HG02642 (cell line): ENCODE results near the gene FLRT1.

Source experiments
- ATAC-seq: cut with Tn5 transposase; IDR thresholded peaks from one replicate; pipeline ENCODE4 v1.9.1; 2021; ENCODE audit warnings: mild to moderate bottlenecking; ENCODE audit not compliant: unreplicated experiment, poor library complexity

Gene FLRT1, protein sequence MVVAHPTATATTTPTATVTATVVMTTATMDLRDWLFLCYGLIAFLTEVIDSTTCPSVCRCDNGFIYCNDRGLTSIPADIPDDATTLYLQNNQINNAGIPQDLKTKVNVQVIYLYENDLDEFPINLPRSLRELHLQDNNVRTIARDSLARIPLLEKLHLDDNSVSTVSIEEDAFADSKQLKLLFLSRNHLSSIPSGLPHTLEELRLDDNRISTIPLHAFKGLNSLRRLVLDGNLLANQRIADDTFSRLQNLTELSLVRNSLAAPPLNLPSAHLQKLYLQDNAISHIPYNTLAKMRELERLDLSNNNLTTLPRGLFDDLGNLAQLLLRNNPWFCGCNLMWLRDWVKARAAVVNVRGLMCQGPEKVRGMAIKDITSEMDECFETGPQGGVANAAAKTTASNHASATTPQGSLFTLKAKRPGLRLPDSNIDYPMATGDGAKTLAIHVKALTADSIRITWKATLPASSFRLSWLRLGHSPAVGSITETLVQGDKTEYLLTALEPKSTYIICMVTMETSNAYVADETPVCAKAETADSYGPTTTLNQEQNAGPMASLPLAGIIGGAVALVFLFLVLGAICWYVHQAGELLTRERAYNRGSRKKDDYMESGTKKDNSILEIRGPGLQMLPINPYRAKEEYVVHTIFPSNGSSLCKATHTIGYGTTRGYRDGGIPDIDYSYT

DNA sequence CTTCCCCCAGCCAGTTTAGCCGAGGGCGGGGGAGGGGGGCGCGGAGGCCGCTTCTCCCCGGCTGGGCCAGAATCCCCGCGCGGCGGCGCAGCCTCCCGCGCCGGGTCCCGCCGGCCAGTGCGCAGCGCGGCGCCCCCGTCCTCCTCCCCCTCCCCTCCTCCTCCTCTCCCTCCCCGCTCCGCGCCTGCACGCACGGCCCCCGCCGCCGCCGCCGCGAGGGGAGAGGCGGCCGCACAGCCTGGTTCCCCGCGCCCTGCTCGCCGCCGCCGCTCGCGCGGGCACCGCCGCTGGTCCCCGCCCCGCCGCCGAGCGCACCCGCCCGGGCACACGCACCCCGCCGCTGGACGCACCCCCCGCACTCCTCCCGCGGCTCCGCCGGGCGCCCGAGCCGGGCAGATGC lies at the start of gene FLRT1:
FLRT1 (plus strand) TSS at position 356 of the 400 bp plus-strand sequence. CDS start 80,337 bp downstream, outside the sequence.
- ATAC-seq = no peak

DNA sequence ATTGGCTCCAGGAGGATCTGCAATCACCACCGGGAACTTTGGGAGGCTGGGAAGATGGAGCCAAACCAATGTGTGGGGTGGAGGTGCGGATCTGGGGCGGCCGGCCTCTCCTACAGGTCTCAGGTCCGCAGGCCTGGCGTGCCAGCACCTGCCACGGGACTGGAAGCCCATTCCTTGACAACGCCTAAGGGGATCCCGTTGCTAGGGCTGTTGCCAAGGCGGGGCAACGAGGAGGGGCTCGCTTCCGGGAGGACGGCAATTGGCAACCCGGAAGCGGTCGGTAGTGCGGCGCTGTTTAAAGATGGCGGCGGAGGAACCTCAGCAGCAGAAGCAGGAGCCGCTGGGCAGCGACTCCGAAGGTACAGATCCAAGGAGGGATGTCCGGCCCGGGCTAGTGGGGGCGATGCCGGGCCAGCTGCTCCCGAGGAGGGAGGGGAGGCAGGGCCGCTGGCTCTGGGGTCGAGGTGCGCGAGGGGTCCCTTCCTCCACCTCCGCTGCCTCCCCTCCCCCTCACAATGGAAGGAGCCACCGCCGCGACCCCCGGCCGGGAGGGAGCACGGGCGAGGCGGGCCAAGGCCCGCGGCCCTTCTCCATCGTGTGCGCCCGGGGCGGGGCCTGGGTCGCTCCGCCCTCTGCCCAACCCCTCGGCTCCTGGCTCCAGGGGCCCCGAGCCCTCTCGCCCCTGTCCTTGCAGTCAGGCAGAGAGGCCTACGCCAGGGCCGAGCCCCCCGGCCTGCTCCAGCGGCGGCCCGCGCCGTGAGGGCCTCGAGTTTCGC lies 49.4 kb upstream of the FLRT1 start, which contains the start of gene OTUB1:
OTUB1 (plus strand) TSS at position 283 of the 776 bp plus-strand sequence; CDS start at position 302, 19 bp downstream.
- ATAC-seq = peak; percentile 91

DNA sequence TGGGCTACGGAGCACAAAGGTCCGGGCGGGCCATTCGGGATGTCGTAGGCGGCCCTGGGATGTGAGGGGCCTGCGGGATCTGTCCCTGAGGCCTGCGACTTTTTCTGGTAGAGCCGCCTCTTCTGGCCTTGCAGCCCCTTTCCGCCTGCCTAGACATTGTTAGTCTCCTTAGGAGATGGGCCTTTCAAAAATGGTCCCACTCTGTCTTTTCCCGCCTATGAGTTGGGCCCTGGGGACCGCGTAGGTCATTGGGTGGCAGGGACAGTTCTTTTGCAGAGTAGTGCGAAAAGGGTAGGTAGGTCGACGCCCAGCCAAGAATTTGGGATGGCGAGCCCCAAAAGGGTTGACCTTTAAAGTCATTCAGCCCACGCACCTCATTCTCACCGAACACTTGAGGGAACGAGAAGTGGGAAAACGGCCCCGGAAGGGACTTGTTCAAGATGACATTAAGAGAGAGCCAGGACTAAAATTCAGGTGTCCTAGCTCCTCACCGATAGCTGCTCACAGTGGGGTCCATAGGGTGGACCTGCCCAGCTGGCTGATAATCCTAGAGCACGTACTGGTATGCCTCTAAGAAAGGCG lies 48.7 kb upstream of the FLRT1 start:
- ATAC-seq = no peak

DNA sequence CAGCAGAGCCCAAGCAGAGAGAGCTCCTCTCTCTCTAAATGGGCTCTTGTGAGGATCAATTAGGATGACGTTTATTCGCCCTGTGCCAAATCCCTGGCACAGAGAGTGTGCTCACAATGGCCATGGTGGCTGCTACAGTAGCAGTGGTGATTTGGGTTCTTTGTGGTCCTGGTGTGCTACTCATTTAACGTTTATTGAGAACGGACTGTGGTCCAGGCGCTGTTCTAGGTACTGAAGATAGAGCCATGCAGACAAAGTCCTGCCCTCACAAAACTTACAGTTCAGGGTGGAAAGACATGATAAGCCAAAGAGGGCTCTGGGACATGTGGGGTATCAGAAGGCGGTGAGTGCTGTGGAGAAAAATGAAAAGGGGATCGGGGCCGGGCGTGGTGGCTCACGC lies 44.2 kb upstream of the FLRT1 start:
- ATAC-seq = no peak

DNA sequence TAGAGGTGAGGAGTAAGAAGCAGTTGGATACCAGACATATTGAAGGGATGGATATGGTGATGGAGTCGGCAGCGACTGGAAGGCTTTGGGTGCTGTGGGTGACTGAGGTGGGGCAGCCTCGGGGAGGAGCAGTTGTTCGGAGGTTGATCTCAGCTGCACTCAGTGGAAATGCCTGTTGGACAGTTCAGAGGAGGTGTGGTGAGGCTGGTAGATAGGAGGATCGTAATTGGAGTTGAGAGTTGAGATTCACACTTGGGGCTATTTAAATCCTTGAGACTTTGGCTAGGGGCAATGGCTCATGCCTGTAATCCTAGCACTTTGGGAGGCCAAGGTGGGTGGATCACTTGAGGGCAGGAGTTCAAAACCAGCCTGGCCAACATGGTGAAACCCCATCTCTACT lies 42.6 kb upstream of the FLRT1 start:
- ATAC-seq = no peak

DNA sequence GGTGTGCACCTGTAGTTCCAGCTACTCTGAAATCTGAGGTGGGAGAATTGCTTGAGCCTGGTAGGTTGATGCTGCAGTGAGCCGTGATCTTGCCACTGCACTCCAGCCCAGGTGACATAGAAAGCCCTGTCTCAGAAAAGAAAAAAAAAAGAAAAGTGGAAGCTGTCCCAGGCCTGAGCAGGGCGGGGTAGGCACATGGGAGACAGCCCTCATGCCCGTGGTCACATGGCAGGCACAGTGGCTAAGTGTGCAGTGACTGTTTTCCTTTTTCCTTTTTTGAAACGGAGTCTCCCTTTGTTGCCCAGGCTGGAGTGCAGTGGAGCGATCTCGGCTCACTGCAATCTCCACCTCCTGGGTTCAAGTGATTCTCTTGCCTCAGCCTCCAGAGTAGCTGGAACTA lies 41.7 kb upstream of the FLRT1 start:
- ATAC-seq = no peak

DNA sequence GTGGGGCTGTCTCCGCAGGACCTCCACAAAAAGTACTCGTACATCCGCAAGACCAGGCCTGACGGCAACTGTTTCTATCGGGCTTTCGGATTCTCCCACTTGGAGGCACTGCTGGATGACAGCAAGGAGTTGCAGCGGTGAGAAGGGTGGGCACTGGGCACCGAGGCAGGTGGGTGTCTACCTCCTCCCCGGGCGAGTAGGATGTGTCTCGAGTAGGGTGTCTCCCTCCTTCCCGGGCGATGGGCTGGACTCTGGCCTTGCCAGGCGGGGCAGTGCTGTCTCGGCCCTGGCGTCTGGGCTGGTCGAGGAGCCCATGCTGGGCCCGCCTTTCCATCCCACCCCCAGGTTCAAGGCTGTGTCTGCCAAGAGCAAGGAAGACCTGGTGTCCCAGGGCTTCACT lies 39.2 kb upstream of the FLRT1 start:
- ATAC-seq = no peak

DNA sequence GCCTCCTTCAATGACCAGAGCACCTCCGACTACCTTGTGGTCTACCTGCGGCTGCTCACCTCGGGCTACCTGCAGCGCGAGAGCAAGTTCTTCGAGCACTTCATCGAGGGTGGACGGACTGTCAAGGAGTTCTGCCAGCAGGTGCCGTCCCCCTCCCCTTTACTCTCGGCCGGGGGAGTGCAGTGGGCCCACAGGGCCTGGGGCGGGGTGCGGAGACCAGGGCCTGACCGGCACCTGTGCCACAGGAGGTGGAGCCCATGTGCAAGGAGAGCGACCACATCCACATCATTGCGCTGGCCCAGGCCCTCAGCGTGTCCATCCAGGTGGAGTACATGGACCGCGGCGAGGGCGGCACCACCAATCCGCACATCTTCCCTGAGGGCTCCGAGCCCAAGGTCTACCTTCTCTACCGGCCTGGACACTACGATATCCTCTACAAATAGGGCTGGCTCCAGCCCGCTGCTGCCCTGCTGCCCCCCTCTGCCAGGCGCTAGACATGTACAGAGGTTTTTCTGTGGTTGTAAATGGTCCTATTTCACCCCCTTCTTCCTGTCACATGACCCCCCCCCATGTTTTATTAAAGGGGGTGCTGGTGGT lies 38.5 kb upstream of the FLRT1 start:
- ATAC-seq = no peak

DNA sequence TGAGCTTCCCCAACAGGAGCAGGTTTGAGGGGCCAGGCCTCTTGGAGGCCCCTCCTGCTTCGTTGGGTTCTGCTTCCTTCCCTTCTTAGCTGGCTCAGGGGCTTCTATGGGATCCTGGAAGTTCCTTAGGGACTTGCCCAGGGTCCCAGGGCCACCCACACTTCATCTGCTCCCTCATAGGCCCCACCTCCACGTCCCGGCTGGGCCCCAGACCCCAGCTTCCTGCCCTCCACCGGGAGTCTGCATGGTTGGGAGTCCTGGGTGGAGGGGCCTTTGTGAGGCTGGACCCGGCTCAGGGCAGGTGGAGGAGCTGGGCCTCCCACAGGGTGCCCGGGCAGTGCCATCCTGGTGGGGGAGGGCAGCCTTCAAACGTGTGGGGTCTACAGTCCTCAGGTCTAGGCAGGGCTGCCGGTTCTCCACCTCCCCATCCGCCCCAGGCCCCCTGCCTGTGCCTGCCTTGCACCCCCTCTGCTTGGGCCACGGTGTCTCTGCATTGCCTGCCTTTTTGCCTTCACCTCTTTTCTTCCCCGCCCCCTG lies 37.9 kb upstream of the FLRT1 start:
- no peak for ATAC-seq

DNA sequence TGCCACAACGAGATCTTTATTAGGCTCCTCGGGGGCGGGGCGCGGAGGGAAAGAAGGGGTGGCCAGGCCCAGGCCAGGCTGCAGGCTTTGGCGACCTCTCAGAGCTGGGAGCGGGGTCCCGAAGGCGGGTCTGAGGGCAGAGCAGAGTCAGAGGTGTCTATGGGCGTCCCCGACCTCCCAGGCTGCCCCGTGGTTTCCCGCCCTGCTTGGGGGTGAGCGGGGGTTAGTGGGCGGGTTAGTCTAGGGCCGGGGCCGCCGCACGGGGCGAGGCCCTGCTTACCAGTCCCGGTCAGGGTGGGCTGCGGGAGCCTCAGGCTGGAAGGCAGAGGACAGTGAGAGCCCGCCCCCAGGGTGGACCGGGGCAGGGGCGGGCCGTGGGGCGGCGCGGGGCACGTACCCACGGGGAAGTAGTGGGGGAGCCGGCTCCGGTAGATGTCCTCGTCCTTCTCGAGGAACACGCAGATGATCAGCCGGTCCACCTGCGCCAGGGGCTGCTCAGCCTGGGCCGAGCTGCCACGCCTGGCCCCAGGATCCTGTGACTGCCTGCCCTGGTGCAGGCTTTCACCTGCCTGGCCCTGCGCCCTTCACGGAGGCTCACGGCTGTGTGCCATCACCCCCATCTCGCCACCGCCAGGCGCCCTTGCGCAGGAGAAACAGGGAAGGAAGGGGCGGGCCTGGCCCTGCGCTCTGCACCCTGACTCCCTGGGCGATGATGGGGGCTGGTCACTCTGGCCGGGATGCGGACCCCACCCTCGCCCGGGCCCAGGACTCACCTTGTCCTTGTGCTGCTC lies 37.0 kb upstream of the FLRT1 start:
- ATAC-seq = no peak

DNA sequence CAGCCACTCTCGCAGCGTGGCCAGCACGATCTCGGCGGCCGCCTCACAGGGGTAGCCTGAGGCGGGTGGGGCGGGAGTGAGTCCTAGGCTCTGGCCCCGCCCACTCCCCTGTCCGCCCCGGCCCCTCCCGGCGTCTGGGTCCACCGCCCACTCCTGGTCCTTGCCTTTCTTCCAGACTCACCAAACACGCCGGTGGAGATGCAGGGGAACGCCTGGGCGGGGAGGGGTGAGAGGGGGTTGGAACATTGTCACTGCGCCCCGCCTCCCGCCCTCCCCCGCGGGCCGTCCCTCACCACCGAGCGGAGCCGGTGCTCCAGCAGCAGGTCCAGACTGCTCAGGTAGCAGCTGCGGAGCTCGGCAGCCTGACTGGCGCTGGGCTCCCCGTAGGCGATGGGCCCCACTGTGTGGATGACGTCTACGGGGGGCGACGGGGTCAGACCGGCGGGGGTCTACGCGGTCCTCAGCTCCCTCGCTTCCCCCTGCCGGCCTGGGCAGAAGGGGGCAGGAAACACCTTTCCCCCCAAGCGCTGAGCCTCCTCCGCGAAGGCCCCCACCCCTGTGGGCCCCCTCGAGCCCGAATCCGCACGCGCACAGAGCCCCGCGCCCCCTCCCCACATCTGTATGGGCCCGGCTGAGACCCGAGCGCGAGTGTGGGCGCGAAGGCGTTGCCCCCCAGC lies 36.2 kb upstream of the FLRT1 start:
- ATAC-seq = peak; percentile 32

DNA sequence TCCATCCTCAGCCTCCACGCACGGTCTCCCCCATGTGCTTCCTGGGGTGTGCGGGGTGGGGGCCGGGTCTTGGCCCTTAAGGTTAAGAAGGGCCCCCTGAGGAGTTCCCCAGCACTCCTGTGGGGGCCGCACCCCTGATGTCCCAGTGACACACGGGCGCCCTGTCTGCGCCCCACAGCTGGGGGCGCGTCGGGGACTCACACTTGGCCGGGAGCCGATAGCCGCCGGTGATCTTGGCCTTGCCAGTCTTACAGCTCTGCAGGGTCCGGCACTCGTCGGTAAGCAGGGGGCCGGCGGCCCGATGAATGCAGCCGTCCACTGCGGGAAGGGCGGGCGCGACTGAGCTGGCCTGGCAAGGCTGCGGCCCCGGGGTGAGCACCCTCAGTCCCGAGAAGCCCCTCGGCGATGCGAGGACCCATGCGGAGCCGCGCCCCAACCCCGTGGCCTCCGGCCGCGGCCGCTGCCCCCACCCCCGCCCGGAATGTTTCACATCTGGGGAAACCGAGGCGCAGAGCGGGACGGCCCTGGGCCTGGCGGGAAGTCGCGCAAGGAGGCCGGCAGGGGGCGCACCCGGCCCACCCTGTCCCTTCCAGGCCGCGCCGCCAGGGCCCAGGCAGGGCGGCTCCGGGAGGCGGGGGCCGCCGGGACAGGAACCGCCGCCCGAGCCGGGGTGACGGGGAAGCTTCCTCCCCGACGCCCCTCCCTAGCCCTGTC lies 35.5 kb upstream of the FLRT1 start:
- peak; percentile 52 for ATAC-seq

DNA sequence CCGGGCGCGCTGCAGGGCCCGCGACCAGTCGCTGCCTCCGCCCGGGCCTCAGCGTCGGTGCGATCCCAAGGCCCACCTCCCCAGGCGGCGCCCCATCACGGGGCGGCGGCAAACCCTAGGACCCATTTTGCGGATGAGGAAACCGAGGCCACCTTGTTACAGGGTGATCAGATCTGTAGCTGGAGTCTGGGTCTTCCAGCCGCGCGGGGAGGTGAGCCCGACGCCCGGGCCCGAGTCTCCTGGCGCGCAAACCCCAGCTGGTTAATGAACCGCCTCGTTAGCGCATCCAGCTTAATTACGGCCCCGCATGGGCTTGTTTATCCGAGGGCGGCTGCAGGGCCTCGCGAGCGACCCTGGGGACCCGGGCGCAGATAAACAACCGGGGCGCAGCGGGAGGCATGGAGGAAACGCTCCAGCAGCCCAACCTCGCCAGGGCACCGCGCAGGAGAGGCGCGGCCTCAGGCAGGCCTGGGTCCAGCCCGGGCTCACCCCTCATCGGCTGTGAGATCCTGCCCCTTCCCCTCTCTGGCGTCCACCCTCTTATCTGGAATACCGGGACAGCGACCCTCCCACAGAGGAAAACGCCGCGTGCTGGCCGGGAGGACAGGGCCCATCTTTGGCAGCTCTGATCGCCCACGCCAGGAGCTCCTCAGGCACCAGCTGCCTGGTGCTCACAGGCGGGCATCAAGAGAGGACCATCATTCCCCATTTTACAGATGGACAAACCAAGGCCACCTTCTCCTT lies 34.8 kb upstream of the FLRT1 start:
- ATAC-seq = no peak

DNA sequence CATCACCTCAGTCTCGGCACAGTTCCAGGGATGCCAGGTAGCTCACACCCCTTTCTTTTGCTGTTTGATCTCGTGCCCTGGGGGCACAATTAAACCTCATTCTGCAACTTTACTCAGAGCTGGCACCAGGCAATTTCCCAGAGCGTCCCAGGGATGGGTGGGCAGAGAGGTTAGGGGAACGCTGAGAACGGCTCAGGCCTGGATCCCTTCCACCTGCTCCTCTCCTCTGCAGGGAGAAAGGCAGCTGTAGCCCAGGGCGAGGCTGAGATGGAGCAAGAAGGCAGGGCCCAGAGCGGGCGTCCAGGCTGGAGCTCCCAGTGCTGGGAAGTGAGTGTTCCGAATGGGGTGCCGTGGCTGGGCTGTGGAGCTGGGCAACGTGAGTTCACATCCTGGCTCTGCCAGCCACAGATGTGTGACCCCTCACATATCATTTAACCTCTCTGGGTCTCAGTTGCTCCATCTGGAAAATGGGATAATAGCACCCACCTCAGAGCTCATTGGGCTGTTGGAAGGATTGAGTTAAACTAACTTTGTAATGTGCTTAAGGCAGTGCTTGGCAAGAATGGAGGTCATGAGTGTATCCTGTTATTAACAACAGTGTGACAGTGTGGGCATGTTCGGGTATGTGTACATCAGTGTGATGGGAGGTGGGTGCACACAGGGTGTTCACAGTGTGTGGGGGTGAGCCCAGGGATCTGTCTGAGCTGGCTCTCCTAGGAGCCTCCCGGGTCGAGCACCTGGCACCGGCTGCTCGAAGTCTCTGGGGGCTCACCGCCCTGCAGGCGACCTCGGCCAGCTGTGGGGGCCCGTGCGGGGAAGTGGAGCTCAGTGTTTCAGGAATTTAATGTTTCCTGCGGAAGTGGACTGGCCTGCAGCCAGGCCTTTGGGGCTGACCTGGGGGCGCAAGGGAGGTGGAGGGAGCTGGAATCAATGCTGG lies 34.0 kb upstream of the FLRT1 start:
- no peak for ATAC-seq

DNA sequence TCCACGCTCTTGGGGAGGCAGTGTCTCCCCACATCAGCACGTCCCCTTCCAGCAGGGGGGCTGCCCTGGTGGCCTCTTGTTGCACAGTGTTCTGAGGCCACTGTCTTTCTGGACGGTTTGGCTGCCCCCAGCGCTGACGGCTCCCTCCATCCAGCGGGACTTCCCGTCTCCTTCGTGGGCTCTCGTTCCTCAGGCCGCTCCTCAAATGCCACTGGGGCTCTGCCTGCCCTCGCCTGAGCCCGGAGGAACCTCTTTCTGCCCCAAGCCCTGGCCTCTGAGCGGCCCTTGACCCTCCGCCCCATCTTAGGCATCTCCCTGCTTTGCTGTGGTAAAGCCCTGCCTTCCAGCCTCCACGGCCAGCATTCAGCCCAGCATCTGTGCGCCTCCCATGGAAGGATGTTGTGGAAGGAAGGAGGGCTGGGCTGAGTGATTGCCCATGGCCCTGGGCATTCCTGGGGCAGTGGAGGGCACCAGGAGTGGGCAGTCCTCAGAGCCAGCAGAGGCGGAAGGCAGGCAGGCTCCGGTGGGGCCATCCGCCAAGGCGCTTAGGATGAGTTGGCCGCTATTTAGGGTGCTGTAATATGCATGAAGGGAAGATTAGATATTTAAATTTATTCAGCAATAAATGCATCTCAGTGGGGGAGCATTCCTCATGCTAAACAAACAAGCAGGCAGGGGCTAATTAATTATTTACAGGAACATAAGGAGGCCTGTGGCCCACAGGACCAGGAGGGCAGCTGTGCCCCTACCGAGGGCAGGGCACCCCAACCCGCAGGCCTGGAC lies 31.7 kb upstream of the FLRT1 start:
- ATAC-seq = no peak

DNA sequence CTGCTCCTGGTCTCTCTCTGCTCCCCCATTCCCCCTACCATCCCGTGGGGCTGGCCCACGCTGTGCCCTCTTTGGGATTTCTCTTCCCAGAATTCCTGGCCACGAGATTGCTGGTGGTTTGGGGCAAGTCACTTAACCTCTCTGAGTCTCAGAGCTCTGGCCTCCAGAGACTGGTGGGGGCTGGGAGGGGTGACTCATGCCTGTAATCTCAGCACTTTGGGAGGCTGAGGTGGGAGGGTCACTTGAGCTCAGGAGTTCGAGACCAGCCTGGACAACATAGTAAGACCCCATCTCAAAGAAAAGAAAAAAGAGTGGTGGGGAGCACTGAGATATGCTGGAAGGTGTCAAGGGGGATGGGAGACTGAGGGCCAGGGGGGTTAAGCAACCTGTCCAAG lies 31.1 kb upstream of the FLRT1 start:
- ATAC-seq = no peak
